Lung microvascular endothelial cell (primary cell): ENCODE results near the gene FGD4. TPM values are rescaled to one million over a fixed set of nuclear protein-coding genes. Genes with fewer than 3 reads are reported as not detected.
"Not testable (repeated sequence)": the region's sequence is repeated elsewhere in the genome, so short reads cannot be mapped to it uniquely, and the experiment has no call there.

Experiments used
- DNase-seq, 2 donors: peaks; one replicate each; pipeline versions ENCODE4 v3.0.0 to v3.0.0-alpha.2; 2010; ENCODE audit warnings: low read depth in 2 of 2
- total RNA-seq: library from RNA; depleted of rRNA; stranded (reverse); fragments of >200 nt; gene quantifications from 2 replicates; pipeline ENCODE4 v1.2.1, GENCODE V29; 2014

Gene FGD4
- total RNA-seq, 1 donor from 2014 or later, result 9.9 TPM

GRCh38 chr12:32517966-32518365 is 118.6 kb downstream of the FGD4 start:
- DNase-seq, result no peak

- no peak for DNase-seq
These were observed 119.7 kb downstream of the FGD4 start for GRCh38 chr12:32519047-32519446.

GRCh38 chr12:32522331-32523221 is 123.2 kb downstream of the FGD4 start:
- no peak for DNase-seq

- DNase-seq, result not testable (repeated sequence)
These were observed 126.4 kb downstream of the FGD4 start for GRCh38 chr12:32525802-32526201.

GRCh38 chr12:32526343-32526742 is 127.0 kb downstream of the FGD4 start:
- DNase-seq, result not testable (repeated sequence)

- no peak for DNase-seq
These were observed 133.1 kb downstream of the FGD4 start for GRCh38 chr12:32532422-32532821.

GRCh38 chr12:32532951-32533350 is 133.6 kb downstream of the FGD4 start:
- no peak for DNase-seq

GRCh38 chr12:32533506-32533905 is 134.1 kb downstream of the FGD4 start:
- not testable (repeated sequence) for DNase-seq

GRCh38 chr12:32533971-32534590 is 134.7 kb downstream of the FGD4 start:
- peak; percentile 50 to 84 for DNase-seq

GRCh38 chr12:32534698-32535097 is 135.3 kb downstream of the FGD4 start:
- peak in 1 of 2 donors; percentile 17 for DNase-seq

- DNase-seq, result peak; percentile 59 to 88
These were observed 136.1 kb downstream of the FGD4 start for GRCh38 chr12:32535288-32535999.

- no peak for DNase-seq
These were observed 136.6 kb downstream of the FGD4 start for GRCh38 chr12:32536000-32536345.

GRCh38 chr12:32541754-32542374 is 142.5 kb downstream of the FGD4 start:
- no peak for DNase-seq

- no peak for DNase-seq
These were observed 143.3 kb downstream of the FGD4 start for GRCh38 chr12:32542428-32543229.

- no peak for DNase-seq
These were observed 145.5 kb downstream of the FGD4 start for GRCh38 chr12:32544893-32545292.

GRCh38 chr12:32545413-32545980 is 146.1 kb downstream of the FGD4 start:
- peak; percentile 19 to 21 for DNase-seq

- DNase-seq, result no peak
These were observed 146.9 kb downstream of the FGD4 start for GRCh38 chr12:32546272-32546671.

- DNase-seq, result peak in 1 of 2 donors; percentile 34
These were observed 149.4 kb downstream of the FGD4 start for GRCh38 chr12:32548691-32549281.

GRCh38 chr12:32549675-32550079 is 150.3 kb downstream of the FGD4 start:
- DNase-seq, result peak in 1 of 2 donors; percentile 36

- DNase-seq, result no peak
These were observed 151.7 kb downstream of the FGD4 start for GRCh38 chr12:32551058-32551457.
